ENCODE measurements around the gene ZNF555. TPM values are rescaled to one million over a fixed set of nuclear protein-coding genes. Genes with fewer than 3 reads are reported as not detected.

The ZNF555 gene
- total and polyA plus RNA-seq, 2 donors: 4.2 TPM

DNA sequence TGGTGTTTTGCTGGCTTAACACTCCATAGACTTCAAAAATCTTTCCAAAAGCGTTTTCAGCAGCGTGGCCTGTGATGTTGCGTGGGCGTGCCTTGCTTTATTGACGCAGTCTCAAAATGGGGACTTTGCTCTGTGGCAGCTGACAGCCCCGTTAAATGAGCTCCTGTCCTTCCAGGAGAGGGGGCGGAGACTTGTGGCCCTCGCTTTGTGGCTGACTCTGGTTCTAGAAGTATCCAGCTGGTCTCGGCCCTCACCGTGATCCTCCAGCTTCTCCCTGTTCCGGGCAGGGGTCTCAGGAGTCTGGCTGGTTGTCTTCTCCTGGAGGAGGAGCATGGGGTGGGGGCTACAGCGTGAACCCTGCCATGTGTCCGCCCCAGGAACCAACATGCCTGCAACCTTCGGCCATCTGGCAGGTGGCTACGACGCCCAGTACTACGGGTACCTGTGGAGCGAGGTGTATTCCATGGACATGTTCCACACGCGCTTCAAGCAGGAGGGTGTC, 30.0 kb upstream of the ZNF555 start:
- Histone ChIP-seq H3K4me3 (ENCODE audit: low read length in 2 of 2) (no peak overlapping the region), H3K36me3 (ENCODE audit: control insufficient read depth in 2 of 2, insufficient read depth in 2 of 2, low read length in 1 of 2) (peaks cover 78 to 89% of the 10 kb centered on the region in 2 donors), H3K4me1 (ENCODE audit: control insufficient read depth in 2 of 2, insufficient read depth in 2 of 2, low read length in 2 of 2) (no peaks in the 10 kb centered on the region), H3K27ac (ENCODE audit: low read depth in 1 of 2, low read length in 1 of 2) (no peak overlapping the region), H3K27me3 (ENCODE audit: control insufficient read depth in 2 of 2, insufficient read depth in 1 of 2, low read length in 1 of 2) (no peaks in the 10 kb centered on the region), H3K9me3 (ENCODE audit: control insufficient read depth in 2 of 2, insufficient read depth in 1 of 2, low read length in 1 of 2) (peaks cover 0 to 5% of the 10 kb centered on the region in 2 donors)
- 98% methylated on average over 20 of the region's 20 CpGs for WGBS
- DNase-seq (ENCODE audit: low read depth in 6 of 9, low spot score in 9 of 9): no peak

DNA sequence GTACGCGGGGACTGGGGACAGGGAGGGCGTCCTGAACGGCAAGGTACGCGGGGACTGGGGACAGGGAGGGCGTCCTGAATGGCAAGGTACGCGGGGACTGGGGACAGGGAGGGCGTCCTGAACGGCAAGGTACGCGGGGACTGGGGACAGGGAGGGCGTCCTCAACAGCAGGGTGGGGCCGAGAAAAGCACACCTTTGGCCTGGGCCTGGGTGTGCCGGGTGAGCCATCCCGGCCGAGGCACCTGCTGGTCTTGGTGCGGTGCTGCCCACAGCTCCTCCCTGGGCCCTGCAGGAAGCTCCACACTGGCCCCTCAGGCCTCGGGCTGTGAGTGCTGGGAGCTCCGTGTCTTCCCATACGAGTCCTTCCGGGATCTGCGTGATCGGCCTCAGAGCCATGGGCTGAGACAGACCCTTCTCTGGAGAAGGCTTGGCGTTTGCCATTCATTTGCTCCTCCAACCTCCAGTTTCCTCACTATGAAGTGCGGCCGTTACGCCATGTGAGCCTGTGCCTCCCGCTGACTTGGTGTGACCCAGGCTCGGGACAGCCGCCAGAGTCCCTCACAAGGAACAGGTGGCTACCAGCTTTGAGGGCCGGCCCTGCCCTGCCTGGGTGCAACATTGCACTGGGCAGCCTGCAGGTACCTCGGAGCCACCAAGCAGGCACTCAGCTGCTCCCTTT, 29.4 kb upstream of the ZNF555 start:
- no peaks in the 10 kb centered on the region for H3K4me1 ChIP-seq (ENCODE audit: control insufficient read depth in 2 of 2, insufficient read depth in 2 of 2, low read length in 2 of 2)
- peaks cover 72 to 83% of the 10 kb centered on the region in 2 donors for H3K36me3 ChIP-seq (ENCODE audit: control insufficient read depth in 2 of 2, insufficient read depth in 2 of 2, low read length in 1 of 2)
- WGBS: 93% methylated on average over 34 of the region's 34 CpGs
- no peak overlapping the region for H3K27ac ChIP-seq (ENCODE audit: low read depth in 1 of 2, low read length in 1 of 2)
- peaks cover 0 to 5% of the 10 kb centered on the region in 2 donors for H3K9me3 ChIP-seq (ENCODE audit: control insufficient read depth in 2 of 2, insufficient read depth in 1 of 2, low read length in 1 of 2)
- H3K27me3 ChIP-seq (ENCODE audit: control insufficient read depth in 2 of 2, insufficient read depth in 1 of 2, low read length in 1 of 2): no peaks in the 10 kb centered on the region
- DNase-seq (ENCODE audit: low read depth in 6 of 9, low spot score in 9 of 9): no peak
- H3K4me3 ChIP-seq (ENCODE audit: low read length in 2 of 2): no peak overlapping the region

DNA sequence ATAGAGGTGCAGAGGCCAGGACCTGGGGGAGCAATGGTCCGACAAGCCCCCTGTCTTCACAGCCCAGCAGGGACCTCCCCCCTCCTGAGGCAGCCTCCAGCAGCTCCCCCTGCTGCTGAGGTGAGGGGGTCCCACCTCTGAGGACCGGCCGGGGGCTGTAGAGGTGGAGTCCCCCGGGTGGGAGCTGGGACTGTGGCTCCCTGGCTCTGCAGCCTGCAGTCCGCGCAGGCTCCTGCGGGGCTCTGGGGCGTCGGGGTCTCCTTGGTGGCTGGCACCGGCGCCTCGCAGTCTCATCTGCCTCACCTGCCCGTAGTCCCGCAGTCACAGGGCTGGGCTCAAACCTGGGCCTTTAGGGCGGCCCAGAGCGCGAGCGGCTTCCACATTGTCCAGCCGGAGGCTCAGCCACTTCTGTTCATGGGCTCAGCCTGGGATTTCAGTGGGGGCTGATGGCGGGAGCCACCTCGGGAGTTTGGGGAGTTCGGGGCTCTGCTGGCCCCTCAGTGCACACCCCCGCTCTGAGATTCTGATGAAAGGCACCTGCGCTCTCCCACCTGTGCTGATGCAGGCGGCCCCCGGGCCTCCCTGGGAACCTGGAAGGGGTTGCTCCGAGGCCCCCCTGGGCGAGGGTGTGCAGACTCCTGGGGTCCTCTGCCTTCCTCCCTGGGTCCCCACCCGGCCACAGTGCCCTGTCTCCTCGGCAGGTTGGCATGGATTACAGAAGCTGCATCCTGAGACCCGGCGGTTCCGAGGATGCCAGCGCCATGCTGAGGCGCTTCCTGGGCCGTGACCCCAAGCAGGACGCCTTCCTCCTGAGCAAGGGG, 28.7 kb upstream of the ZNF555 start:
- Histone ChIP-seq H3K36me3 (ENCODE audit: control insufficient read depth in 2 of 2, insufficient read depth in 2 of 2, low read length in 1 of 2) (peaks cover 64 to 76% of the 10 kb centered on the region in 2 donors), H3K27ac (ENCODE audit: low read depth in 1 of 2, low read length in 1 of 2) (no peak overlapping the region), H3K9me3 (ENCODE audit: control insufficient read depth in 2 of 2, insufficient read depth in 1 of 2, low read length in 1 of 2) (peaks cover 0 to 5% of the 10 kb centered on the region in 2 donors), H3K27me3 (ENCODE audit: control insufficient read depth in 2 of 2, insufficient read depth in 1 of 2, low read length in 1 of 2) (no peaks in the 10 kb centered on the region), H3K4me3 (ENCODE audit: low read length in 2 of 2) (no peak overlapping the region), H3K4me1 (ENCODE audit: control insufficient read depth in 2 of 2, insufficient read depth in 2 of 2, low read length in 2 of 2) (no peaks in the 10 kb centered on the region)
- no peak for DNase-seq (ENCODE audit: low read depth in 6 of 9, low spot score in 9 of 9)
- WGBS: 95% methylated on average over 37 of the region's 37 CpGs

- Histone ChIP-seq H3K4me1 (ENCODE audit: control insufficient read depth in 2 of 2, insufficient read depth in 2 of 2, low read length in 2 of 2) (no peaks in the 10 kb centered on the region), H3K4me3 (ENCODE audit: low read length in 2 of 2) (no peak overlapping the region), H3K9me3 (ENCODE audit: control insufficient read depth in 2 of 2, insufficient read depth in 1 of 2, low read length in 1 of 2) (peaks cover 0 to 5% of the 10 kb centered on the region in 2 donors), H3K36me3 (ENCODE audit: control insufficient read depth in 2 of 2, insufficient read depth in 2 of 2, low read length in 1 of 2) (peaks cover 56 to 67% of the 10 kb centered on the region in 2 donors), H3K27me3 (ENCODE audit: control insufficient read depth in 2 of 2, insufficient read depth in 1 of 2, low read length in 1 of 2) (no peaks in the 10 kb centered on the region), H3K27ac (ENCODE audit: low read depth in 1 of 2, low read length in 1 of 2) (no peak overlapping the region)
- no peak for DNase-seq (ENCODE audit: low read depth in 6 of 9, low spot score in 9 of 9)
- 95% methylated on average over 35 of the region's 35 CpGs for WGBS
Measured at GRCh38 chr19:2813235-2814160, 27.8 kb upstream of the ZNF555 start.

DNA sequence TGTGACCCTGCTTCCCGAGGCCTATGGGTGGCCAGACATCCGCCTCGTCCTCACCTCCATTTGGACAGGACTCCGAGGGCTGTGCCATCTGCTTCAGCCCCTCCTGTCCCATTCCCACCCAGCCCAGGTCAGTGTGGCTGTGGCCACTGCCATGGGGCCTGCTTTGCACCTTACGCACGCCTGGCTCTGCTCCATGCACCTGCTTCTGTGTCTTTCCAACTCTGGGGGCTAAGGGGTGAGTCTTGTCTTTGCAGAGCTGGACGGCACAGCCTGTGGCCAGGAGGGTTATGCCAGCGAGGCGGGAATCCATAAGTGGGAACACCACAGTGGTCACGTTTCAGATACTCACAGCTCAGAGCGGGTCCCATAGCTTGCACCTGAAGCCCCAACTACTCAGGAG, 26.8 kb upstream of the ZNF555 start:
- DNase-seq (ENCODE audit: low read depth in 6 of 9, low spot score in 9 of 9): no peak
- Histone ChIP-seq H3K27me3 (ENCODE audit: control insufficient read depth in 2 of 2, insufficient read depth in 1 of 2, low read length in 1 of 2) (no peaks in the 10 kb centered on the region), H3K9me3 (ENCODE audit: control insufficient read depth in 2 of 2, insufficient read depth in 1 of 2, low read length in 1 of 2) (peaks cover 0 to 5% of the 10 kb centered on the region in 2 donors), H3K4me1 (ENCODE audit: control insufficient read depth in 2 of 2, insufficient read depth in 2 of 2, low read length in 2 of 2) (no peaks in the 10 kb centered on the region), H3K27ac (ENCODE audit: low read depth in 1 of 2, low read length in 1 of 2) (no peak overlapping the region), H3K36me3 (ENCODE audit: control insufficient read depth in 2 of 2, insufficient read depth in 2 of 2, low read length in 1 of 2) (peaks cover 47 to 58% of the 10 kb centered on the region in 2 donors), H3K4me3 (ENCODE audit: low read length in 2 of 2) (no peak overlapping the region)
- 98% methylated on average over 11 of the region's 11 CpGs for WGBS

GRCh38 chr19:2815191-2815614, 26.1 kb upstream of the ZNF555 start:
- 94% methylated on average over 13 of the region's 13 CpGs for WGBS
- Histone ChIP-seq H3K9me3 (ENCODE audit: control insufficient read depth in 2 of 2, insufficient read depth in 1 of 2, low read length in 1 of 2) (peaks cover 0 to 8% of the 10 kb centered on the region in 2 donors), H3K4me3 (ENCODE audit: low read length in 2 of 2) (no peak overlapping the region), H3K27me3 (ENCODE audit: control insufficient read depth in 2 of 2, insufficient read depth in 1 of 2, low read length in 1 of 2) (no peaks in the 10 kb centered on the region), H3K4me1 (ENCODE audit: control insufficient read depth in 2 of 2, insufficient read depth in 2 of 2, low read length in 2 of 2) (peaks cover 0 to under 1% of the 10 kb centered on the region in 2 donors), H3K27ac (ENCODE audit: low read depth in 1 of 2, low read length in 1 of 2) (no peak overlapping the region), H3K36me3 (ENCODE audit: control insufficient read depth in 2 of 2, insufficient read depth in 2 of 2, low read length in 1 of 2) (peaks cover 39 to 50% of the 10 kb centered on the region in 2 donors)
- no peak for DNase-seq (ENCODE audit: low read depth in 6 of 9, low spot score in 9 of 9)

GRCh38 chr19:2815923-2816322, 25.4 kb upstream of the ZNF555 start:
- no peak overlapping the region for H3K4me3 ChIP-seq (ENCODE audit: low read length in 2 of 2)
- WGBS: 97% methylated on average over 15 of the region's 15 CpGs
- peaks cover 2 to 6% of the 10 kb centered on the region in 2 donors for H3K4me1 ChIP-seq (ENCODE audit: control insufficient read depth in 2 of 2, insufficient read depth in 2 of 2, low read length in 2 of 2)
- peaks cover 0 to 8% of the 10 kb centered on the region in 2 donors for H3K9me3 ChIP-seq (ENCODE audit: control insufficient read depth in 2 of 2, insufficient read depth in 1 of 2, low read length in 1 of 2)
- H3K27me3 ChIP-seq (ENCODE audit: control insufficient read depth in 2 of 2, insufficient read depth in 1 of 2, low read length in 1 of 2): no peaks in the 10 kb centered on the region
- no peak for DNase-seq (ENCODE audit: low read depth in 6 of 9, low spot score in 9 of 9)
- H3K36me3 ChIP-seq (ENCODE audit: control insufficient read depth in 2 of 2, insufficient read depth in 2 of 2, low read length in 1 of 2): peaks cover 32 to 43% of the 10 kb centered on the region in 2 donors
- no peak overlapping the region for H3K27ac ChIP-seq (ENCODE audit: low read depth in 1 of 2, low read length in 1 of 2)

DNA sequence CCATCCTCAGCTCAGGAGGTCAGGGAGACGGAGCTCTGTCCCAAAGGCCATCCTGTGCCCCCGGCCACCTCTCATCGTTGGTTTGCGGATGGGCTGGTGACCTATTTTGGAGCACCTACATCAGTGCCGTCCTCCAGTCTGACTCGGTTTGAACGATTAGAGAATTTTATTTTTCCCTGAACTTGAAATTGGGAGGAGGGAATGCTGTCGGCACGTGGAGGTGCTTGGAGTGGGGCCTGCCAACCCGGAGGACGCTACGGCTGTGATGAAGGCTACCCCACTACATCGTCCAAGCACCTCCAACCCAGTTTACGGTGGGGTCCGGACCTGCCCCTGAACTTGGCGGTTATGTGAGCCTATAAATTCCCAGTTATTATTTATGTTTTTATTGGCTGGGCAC, 24.6 kb upstream of the ZNF555 start:
- H3K4me1 ChIP-seq (ENCODE audit: control insufficient read depth in 2 of 2, insufficient read depth in 2 of 2, low read length in 2 of 2): peaks cover 2 to 6% of the 10 kb centered on the region in 2 donors
- H3K4me3 ChIP-seq (ENCODE audit: low read length in 2 of 2): no peak overlapping the region
- no peaks in the 10 kb centered on the region for H3K27me3 ChIP-seq (ENCODE audit: control insufficient read depth in 2 of 2, insufficient read depth in 1 of 2, low read length in 1 of 2)
- peaks cover 0 to 5% of the 10 kb centered on the region in 2 donors for H3K9me3 ChIP-seq (ENCODE audit: control insufficient read depth in 2 of 2, insufficient read depth in 1 of 2, low read length in 1 of 2)
- H3K36me3 ChIP-seq (ENCODE audit: control insufficient read depth in 2 of 2, insufficient read depth in 2 of 2, low read length in 1 of 2): peaks cover 25 to 36% of the 10 kb centered on the region in 2 donors
- 97% methylated on average over 16 of the region's 16 CpGs for WGBS
- DNase-seq (ENCODE audit: low read depth in 6 of 9, low spot score in 9 of 9): no peak
- H3K27ac ChIP-seq (ENCODE audit: low read depth in 1 of 2, low read length in 1 of 2): no peak overlapping the region
